Cardiac septum (tissue), 1 donor: Measurements from ENCODE around the gene IL17B. TPM values are rescaled to one million over a fixed set of nuclear protein-coding genes. Genes with fewer than 3 reads are reported as not detected.

Source experiments
- DNase-seq: peaks from one replicate; pipeline ENCODE4 v3.0.0-alpha.2; 2020; ENCODE audit warnings: low spot score
- intact Hi-C: fragments of 100-400 bp; cut with DNase I; formaldehyde crosslinking; loops from one replicate; pipeline ENCODE4 v1.14.0; 2022
- total RNA-seq: library from RNA; stranded (reverse); fragmentation: NEBNext Ultra II Directional; extraction: Animal tissue kit (Norgen Biotek cat#: 25700); gene quantifications from one replicate; pipeline ENCODE4 v1.2.1, GENCODE V29; 2021
- donor health status: DM: no; HTN: no; CAD: no.

Gene IL17B
- total RNA-seq, 1 donor from 2014 or later = not detected

DNA sequence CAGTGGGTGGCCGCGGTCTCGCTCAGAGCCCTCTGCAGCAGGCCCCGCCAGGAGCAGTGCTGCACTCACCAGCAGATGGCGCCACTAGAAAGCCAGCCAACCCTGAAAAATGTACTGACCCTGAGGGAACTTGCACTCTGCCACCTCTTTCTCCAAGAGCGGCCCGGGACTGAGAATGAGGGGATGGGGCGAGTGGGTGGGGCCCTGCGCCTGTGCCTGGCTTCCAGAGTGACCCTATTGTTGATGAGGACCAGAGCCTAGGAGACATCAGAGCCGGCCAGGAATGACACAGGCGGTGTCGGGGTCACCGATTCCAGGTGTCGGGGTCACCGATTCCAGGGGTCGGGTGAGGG is 2.9 kb upstream of the IL17B start:
- intact Hi-C loops = loop anchor here (1.0 to 5.0 kb wide), 3 partner anchors 49 to 180 kb away; no protein-coding TSS in a partner anchor
- DNase-seq = peak; percentile 90

DNA sequence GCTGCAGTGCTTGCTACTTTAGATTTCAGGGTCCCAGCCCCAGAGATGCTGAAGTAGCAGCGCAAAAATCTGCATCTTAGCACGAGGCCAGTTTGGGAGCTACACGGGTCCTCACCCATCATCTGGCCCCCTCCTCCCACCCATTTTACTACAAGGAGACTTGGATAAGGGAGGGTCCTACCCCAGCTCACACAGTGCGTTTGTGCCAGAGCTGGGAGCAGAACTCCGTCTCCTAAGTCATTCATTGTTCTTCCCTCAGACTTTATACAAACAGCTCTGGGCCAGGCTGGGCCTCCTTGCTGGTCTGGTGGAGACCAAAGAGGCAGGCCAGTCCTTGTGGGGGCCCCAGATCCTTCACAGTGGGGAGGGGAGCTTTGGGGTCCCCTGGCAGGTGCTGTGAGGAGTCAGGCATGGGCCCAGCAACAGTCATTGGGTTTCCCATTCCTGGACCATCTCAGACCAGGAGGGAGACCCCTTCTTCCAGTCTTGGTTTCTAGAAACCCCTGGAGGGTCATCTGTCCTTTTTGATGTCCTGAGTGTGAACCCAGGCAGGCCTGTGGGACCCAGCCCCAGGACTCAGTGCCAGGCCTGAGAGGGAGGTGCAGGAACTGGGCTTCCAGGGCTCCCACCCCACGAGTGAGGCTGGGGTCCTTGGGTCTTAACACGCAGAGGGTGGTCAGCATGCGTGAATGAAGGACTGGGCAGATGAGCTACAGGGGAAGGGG is 2.3 kb upstream of the IL17B start:
- intact Hi-C loops = loop anchor here (5.0 kb wide), 2 partner anchors 106 to 181 kb away; no protein-coding TSS in a partner anchor
- DNase-seq = no peak

DNA sequence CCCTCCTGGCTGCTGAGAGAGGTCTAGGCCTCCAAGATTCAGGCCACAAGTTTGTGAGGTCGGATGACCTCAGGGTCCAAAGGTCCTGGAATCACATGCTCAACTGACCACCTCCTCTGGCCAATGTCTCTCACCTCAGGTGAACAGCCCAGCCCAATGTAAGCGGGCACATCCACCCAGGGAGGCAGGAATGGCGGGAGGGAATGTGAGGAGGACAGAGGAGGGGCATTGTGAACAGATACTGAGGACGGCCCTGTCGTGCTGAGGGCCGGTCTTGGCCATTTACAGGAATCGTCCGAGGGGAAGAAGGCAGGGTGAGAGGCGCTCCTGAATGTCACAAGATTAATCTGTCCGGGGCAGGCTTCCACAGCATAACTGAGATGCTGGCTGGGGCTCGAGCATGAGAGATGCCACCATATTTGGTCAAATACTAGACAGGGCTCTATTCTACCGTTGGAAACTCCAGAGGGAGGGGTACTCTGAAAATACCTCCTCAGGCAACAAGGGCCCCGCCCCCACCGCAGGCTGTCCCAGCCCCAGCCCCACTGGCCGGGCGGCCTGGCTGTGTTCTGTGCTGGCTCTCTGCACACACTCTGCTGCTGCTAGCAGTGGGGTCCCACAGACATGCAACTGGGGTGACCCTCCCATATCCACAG is 1.5 kb upstream of the IL17B start:
- intact Hi-C loops = loop anchor here (5.0 kb wide), 2 partner anchors 107 to 182 kb away; no protein-coding TSS in a partner anchor
- DNase-seq = peak; percentile 78

DNA sequence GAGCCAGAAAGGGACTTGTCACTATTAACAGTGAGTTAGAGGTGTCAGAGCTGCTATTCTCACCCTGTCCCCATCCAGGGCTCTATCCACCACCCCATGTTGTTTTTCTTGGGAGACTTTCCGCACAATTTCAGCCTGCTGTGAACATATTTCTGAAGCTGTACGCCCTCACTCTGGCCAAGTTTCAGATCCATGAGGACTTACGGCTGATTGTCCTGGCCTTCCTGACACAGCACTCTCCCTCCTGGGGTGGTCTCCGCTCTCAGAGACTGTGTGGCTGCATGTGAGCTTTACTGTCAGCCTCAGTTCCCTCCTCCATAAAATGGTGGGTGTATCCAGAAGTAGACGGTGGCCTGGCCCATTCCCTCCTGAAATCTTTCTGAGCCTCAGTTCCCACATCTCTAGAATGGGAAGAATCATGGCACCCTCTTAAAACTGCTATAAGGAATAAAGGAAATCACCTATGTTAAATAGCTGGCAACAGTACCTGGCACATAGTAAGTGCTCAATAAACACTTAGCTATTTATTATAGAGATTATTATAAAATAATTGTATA is 804 bp upstream of the IL17B start:
- intact Hi-C loops = loop anchor here (5.0 kb wide), 2 partner anchors 107 to 182 kb away; no protein-coding TSS in a partner anchor
- no peak for DNase-seq

DNA sequence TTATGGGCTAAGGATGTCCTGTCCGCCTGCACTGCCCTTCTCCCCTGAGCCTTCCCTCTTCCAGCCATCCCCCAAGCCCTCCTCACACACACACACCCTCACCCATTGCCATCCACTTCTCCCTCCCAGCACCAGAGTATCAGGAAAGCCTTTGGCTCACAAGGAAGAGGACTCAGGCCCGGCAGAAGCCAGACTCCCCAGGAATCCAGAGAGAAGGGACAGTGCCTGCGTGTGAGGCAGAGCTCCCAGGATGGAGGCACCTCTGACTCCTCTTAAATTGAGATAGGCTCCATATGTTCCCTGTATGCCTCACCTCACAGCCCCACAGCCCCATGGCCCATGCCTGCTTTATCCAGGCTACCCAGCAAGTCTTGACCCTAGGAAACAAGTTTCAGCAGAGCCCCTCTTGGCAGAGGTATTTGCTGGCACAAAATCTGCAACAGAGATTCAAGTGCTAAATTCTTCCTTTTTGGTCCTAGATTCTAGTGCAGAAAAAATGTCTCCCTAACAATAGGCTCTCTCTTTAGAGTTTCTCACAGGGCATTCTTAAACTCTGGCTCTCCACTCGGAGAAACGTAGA is 761 bp downstream of the IL17B start:
- intact Hi-C loops = no loop called here
- no peak for DNase-seq

DNA sequence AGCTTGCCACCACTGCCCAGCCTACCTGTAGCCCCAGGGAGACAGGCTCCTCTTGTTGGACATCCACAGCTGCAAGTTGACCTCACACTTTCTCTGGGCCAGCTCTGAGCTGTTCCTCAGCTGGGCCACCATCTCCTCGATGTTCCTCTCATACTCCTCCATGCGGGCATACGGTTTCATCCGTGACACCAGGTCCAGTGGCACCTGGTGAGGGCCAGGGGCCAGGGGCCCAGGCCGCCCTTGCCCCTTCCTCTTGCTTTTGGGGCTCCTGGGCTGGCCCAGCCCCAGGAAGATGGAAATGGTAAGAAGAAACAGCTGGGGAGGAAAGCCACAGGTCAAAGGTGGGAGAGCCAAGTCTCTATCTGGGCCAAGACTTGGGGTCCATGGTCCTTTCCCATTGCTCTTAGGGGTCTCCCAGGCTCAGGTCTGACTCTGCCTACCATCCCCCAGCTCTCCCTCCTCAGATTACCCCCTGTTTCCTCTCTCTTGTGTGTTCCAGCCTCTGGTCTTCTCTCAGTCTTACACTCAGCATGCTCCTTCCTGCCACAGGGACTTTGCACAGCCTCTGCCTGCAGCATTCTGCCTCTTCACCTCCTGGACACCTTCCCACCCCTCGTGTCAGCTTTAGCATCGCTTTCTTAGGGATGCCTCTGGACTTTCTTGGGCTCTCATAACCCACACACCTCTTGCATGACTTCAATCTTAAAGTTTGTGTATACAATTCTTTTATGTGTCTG is 2.2 kb downstream of the IL17B start:
- DNase-seq = no peak
- intact Hi-C loops = no loop called here

DNA sequence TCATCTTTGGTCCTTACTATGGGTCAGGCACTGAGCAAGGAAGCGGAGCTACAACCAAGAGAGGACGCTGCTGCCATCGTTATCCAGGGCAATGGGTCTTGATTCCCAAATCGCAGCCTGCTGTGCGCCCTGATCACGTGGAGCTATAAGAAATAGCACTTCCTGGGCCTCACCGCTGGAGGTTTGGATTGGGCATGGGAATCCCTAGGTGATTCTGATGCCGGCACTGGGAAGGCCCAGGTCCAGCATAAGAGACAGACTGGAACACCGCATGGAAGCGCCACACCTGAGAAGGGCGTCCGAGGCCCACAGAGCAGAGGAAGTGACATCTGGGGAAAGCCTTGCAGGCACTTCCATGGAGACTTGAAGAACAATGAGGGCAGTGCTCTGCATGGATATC is 3.0 kb downstream of the IL17B start:
- intact Hi-C loops = no loop called here
- no peak for DNase-seq

DNA sequence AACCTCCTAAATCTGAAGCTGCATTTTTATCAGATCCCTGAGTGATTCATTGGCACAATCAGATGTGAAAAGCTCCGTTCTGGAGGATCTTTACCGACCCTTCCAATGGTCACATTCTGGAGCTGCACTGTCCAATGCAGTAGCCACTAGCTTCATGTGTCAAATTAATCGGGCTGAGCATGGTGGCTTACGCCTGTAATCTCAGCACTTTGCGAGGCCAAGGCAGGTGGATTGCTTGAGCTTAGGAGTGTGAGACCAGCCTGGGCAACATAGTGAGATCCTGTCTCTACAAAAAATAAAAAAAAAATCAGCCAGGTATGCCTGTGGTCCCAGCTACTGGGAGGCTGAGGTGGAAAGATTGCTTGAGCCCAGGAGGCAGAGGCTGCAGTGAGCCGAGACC is 3.7 kb downstream of the IL17B start:
- DNase-seq = no peak
- intact Hi-C loops = no loop called here

DNA sequence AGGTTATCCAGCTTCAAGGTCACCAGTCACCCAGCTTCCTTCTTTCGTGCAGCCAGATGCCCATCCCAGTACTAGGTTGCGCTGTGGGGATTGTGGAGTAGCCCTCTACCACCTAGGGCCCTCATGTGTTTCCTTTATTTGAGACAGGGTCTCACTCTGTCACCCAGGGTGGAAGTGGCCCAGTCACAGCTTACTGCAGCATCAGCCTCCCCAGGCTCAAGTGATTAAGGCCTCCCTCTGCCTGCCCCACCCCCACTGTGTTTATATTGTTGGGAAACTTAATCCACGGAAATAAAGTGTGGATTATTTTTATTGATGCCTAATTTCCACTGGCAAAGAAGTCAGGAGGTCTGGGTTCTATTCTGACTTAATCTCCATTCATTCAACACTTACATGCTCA is 4.3 kb downstream of the IL17B start:
- intact Hi-C loops = loop anchor here (5.0 kb wide), 1 partner anchor 108 kb away; no protein-coding TSS in a partner anchor
- no peak for DNase-seq

DNA sequence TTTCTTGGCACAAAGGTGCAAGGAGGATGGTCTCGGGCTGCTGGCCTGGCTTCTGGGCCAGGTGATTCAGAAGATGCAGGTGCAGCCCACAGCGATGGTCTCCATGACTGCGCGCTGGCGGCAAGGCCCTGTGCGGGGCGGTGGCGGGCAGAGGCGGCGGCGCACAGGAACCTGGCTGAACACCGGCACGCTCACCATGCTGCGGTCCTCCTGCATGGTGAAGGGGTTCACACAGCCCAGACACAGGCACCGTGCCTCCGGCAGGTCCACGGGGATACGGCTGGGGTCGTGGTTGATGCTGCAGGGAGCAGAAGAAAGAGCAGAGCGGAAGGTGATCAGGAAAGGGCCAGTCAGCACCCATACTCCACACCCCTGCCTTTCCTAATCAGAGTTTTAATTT is 4.8 kb downstream of the IL17B start:
- intact Hi-C loops = loop anchor here (5.0 kb wide), 1 partner anchor 107 kb away; no protein-coding TSS in a partner anchor
- DNase-seq = no peak

DNA sequence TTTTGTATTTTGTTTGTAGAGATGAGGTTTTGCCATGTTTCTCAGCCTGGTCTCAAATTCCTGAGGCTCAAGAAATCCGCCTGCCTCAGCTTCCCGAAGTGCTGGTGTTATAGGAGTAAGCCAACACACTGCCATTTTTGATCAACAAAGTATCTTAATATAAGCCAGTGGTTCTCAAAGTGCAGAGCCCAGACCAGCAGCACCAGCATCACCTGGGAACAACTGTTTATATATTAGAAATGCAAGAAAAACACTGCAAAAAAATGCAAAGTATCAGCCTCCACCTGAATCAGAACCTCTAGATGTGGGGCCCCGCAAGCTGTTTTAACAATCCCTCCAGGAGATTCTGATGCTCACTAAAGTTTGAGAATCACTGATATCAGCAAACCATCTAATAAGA is 6.2 kb downstream of the IL17B start:
- intact Hi-C loops = loop anchor here (5.0 kb wide), 1 partner anchor 106 kb away; no protein-coding TSS in a partner anchor

DNA sequence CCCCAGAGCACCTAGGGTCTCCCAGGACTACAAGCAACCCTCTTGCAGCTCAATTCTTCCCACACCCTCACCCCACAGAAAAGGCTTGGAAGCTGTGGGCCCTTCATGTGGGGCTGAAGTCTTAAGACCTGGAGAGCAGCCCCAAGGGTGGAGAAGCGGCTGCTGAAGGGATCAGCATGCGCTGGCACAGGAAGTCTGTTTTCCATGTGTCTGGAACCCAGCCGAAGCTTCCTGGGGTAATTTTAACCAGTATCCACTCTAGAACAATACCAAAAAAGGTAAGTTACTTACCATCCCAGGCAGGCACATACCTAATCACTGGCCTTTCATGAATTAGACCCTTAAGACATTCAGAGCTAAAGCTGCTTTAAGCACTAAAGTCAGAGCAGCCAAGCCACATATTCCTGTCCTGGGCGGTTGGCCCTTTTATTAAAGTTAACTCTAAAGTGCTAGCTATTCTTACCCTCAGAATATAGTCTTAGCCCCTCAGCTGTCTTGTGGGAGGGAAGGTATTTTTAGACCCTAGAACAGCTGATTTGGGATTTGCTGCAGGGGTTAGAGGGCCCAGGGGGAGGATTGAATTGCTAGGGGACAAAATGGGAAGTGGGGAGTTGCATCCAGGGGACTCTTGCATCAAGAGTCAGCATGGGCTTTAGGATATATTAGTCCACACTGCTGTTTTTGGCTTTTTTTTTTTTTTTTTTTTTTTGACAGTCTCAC is 6.9 kb downstream of the IL17B start:
- no peak for DNase-seq

More for the DNA sequence above, 6.2 kb downstream of the IL17B start:
- DNase-seq = no peak

DNA sequence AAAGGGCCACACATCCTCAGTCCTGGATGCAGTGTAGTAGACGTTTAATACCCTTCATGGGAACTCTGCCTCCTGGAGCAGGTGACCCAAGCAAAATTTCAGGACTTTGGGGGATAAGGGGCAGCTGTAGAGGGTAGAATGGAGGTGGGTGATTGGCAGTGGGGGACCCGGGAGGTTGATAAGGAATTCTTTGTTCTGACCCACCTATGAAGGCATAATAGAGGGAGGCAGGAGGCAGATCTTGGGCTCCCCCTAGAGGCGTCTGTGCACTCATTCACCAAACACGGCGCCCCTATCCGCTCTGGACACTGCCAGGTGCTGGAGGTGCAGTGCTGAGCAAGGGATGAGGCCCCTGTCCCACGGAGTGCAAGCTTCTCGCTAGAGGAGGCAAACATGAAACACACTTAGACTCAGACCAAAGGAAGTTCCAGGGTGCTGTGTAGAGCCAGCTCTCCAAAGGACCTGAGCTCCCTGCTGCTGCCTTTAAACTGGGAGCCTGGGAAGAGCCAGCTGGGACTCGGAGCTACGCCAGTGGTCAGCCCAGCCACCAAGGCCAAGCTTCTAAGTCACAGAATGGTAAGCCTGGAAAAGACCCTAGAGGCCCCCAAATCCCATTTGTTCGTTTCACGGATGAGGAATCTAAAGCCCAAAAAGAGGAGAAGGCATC is 7.7 kb downstream of the IL17B start:
- no peak for DNase-seq
- intact Hi-C loops = loop anchor here (5.0 kb wide), 1 partner anchor 104 kb away; no protein-coding TSS in a partner anchor

More for the DNA sequence above, 6.9 kb downstream of the IL17B start:
- intact Hi-C loops = loop anchor here (5.0 kb wide), 1 partner anchor 105 kb away; no protein-coding TSS in a partner anchor

DNA sequence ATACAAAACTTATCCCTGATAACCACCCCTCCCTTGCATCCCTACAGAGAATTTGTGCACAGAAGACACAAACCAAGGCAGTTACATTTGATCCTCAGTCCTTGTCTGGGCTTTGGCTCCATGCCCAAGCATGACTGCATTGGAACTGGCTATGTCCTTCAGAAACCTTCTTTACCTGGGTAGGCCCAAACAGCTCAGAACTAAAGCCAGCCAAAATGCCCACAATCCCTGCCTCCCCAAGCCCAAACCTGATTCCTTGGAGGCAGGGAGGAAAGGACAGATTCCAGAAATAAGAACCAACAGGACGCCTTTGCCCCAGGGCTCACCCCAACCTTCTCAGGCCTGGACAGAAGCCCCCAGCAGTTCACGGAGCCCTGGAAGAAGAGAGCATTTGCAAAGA is 8.2 kb downstream of the IL17B start:
- intact Hi-C loops = loop anchor here (5.0 kb wide), 1 partner anchor 104 kb away; no protein-coding TSS in a partner anchor
- no peak for DNase-seq

DNA sequence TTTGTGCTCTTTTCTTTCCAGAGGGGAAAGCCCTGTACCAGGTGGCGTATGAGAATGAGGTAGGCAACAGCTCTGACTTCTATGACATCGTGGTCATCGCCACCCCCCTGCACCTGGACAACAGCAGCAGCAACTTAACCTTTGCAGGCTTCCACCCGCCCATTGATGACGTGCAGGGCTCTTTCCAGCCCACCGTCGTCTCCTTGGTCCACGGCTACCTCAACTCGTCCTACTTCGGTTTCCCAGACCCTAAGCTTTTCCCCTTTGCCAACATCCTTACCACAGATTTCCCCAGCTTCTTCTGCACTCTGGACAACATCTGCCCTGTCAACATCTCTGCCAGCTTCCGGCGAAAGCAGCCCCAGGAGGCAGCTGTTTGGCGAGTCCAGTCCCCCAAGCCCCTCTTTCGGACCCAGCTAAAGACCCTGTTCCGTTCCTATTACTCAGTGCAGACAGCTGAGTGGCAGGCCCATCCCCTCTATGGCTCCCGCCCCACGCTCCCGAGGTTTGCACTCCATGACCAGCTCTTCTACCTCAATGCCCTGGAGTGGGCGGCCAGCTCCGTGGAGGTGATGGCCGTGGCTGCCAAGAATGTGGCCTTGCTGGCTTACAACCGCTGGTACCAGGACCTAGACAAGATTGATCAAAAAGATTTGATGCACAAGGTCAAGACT is 11.0 kb downstream of the IL17B start:
- intact Hi-C loops = loop anchor here (2.0 to 5.0 kb wide), 2 partner anchors 51 to 199 kb away; no protein-coding TSS in a partner anchor
- DNase-seq = no peak

DNA sequence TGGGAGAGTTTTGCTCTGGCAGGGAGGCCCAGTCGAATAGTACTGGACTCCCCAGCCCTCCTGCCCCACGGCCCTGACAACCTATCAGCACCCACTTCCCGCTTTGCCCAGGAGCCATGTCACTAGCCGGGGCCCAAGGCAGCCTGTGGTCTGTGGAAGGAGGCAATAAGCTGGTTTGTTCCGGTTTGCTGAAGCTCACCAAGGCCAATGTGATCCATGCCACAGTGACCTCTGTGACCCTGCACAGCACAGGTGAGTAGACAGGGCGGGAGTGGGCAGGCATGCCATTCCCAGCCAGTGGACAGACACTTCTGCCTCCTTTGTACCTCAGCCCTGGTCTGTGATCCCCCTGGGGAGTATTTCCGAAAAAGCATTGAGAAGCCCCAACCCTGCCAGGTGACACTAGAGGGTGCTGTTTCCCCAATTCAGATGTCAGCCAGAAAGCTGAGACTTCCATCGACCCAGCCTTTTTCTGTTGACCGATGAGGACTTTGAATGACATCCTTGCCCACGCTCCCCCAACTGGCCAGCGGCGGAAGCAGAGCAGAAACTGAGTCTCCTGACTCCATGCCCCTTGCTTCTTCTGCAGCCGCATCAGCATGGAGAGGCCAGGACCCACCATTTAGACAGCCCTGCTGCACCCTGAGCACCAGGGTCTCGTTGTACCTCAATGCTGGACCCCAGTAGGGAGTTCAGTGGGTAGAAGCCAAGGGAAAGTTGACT is 11.7 kb downstream of the IL17B start:
- DNase-seq = no peak
- intact Hi-C loops = loop anchor here (5.0 kb wide), 1 partner anchor 200 kb away; no protein-coding TSS in a partner anchor
